Measurements from ENCODE around the gene FASTK. TPM values are rescaled to one million over a fixed set of nuclear protein-coding genes. Genes with fewer than 3 reads are reported as not detected.

Gene FASTK
- total RNA-seq, 1 experiment from 2014 or later, result 86.4 TPM

- CTCF ChIA-PET, result no interaction called here
Measured at GRCh38 chr7:151091003-151091402, 10.4 kb upstream of the FASTK start.

GRCh38 chr7:151089893-151090730 lies 9.5 kb upstream of the FASTK start:
- no peak overlapping the region for H3K4me3 ChIP-seq (replicated peaks in 1 of 2; ENCODE audit: low read depth in 1 of 2, low read length in 2 of 2)
- H4K20me1 ChIP-seq (ENCODE audit: insufficient read depth), result no peaks in the 10 kb centered on the region; the same call in 1 of the 2 replicates
- DNase-seq (ENCODE audit: low read depth, low spot score) (no peak), ATAC-seq (no peak)
- BruUV-seq (replicated peaks), result no TSS peak
- ChIA-PET CTCF (no interaction called here), POLR2A (interaction anchor here (0.8 kb wide), 1 partner anchor 9 kb away, joined by 3 read pairs; the partner anchor contains the start of gene FASTK), RAD21 (ENCODE audit: low non-redundant PET in 1 of 2, low total read pairs in 2 of 2, uncharacterized antibody in 2 of 2, unreplicated experiment in 2 of 2) (no interaction called here)
- peaks cover 0 to 24% of the 10 kb centered on the region in 2 experiments; a peak in 1 of 4 replicates for H3K36me3 ChIP-seq (ENCODE audit: control insufficient read depth in 1 of 2, insufficient read depth in 2 of 2, low read length in 2 of 2)
- no peak overlapping the region for H3K27ac ChIP-seq (ENCODE audit: low read depth, low read length)
- H3K9ac ChIP-seq (ENCODE audit: low read length), result no peak overlapping the region
- H2AFZ ChIP-seq (ENCODE audit: low read depth, low read length, poor library complexity, severe bottlenecking), result no peak overlapping the region
- H3K4me2 ChIP-seq (ENCODE audit: low read length), result no peak overlapping the region
- peaks cover 10 to 19% of the 10 kb centered on the region in 2 experiments; a peak in 3 of 4 replicates for H3K4me1 ChIP-seq (ENCODE audit: control insufficient read depth in 1 of 2, insufficient read depth in 2 of 2, low read length in 2 of 2)
- no peaks in the 10 kb centered on the region for H3K9me2 ChIP-seq (ENCODE audit: insufficient read depth)
- intact Hi-C loops (cut with micrococcal nuclease), result no loop called here
- TF ChIP-seq EZH2phosphoT487 (IDR thresholded peaks at IDR 0.05; ENCODE audit: borderline replicate concordance) (no peak), YY1 (IDR thresholded peaks at IDR 0.05; ENCODE audit: extremely low read depth, insufficient replicate concordance, low read depth, low read length) (no peak), ZBTB33 (IDR thresholded peaks at IDR 0.05; ENCODE audit: extremely low read depth, insufficient replicate concordance, low read length) (no peak), CTCF (IDR thresholded peaks at IDR 0.05 in 2 of 3, conservative IDR thresholded peaks at IDR 0.05 in 1 of 3; ENCODE audit: borderline replicate concordance in 1 of 3, insufficient read depth in 1 of 3, low read depth in 2 of 3, low read length in 2 of 3) (no peak)
- peaks cover 84% of the 10 kb centered on the region for H3K79me2 ChIP-seq (ENCODE audit: insufficient read depth, low read length)
- H3K9me3 ChIP-seq (ENCODE audit: control insufficient read depth in 1 of 2, insufficient read depth in 1 of 2, low read depth in 1 of 2, low read length in 2 of 2), result no peaks in the 10 kb centered on the region
- H3K27me3 ChIP-seq (ENCODE audit: insufficient read depth, low read length), result no peaks in the 10 kb centered on the region

More at GRCh38 chr7:151091003-151091402, 10.4 kb upstream of the FASTK start:
- Histone ChIP-seq H3K4me1 (ENCODE audit: control insufficient read depth in 1 of 2, insufficient read depth in 2 of 2, low read length in 2 of 2) (peaks cover 5 to 10% of the 10 kb centered on the region in 2 experiments; a peak in 3 of 4 replicates), H3K79me2 (ENCODE audit: insufficient read depth, low read length) (peaks cover 93% of the 10 kb centered on the region), H3K9ac (ENCODE audit: low read length) (no peak overlapping the region), H3K4me2 (ENCODE audit: low read length) (no peak overlapping the region), H4K20me1 (ENCODE audit: insufficient read depth) (no peaks in the 10 kb centered on the region; the same call in 1 of the 2 replicates), H2AFZ (ENCODE audit: low read depth, low read length, poor library complexity, severe bottlenecking) (no peak overlapping the region), H3K4me3 (replicated peaks in 1 of 2; ENCODE audit: low read depth in 1 of 2, low read length in 2 of 2) (no peak overlapping the region), H3K27me3 (ENCODE audit: insufficient read depth, low read length) (no peaks in the 10 kb centered on the region), H3K27ac (ENCODE audit: low read depth, low read length) (no peak overlapping the region), H3K9me2 (ENCODE audit: insufficient read depth) (no peaks in the 10 kb centered on the region), H3K36me3 (ENCODE audit: control insufficient read depth in 1 of 2, insufficient read depth in 2 of 2, low read length in 2 of 2) (peaks cover 0 to 24% of the 10 kb centered on the region in 2 experiments; a peak in 1 of 4 replicates), H3K9me3 (ENCODE audit: control insufficient read depth in 1 of 2, insufficient read depth in 1 of 2, low read depth in 1 of 2, low read length in 2 of 2) (no peaks in the 10 kb centered on the region)
- ATAC-seq (no peak), DNase-seq (ENCODE audit: low read depth, low spot score) (no peak)
- POLR2A ChIA-PET, result no interaction called here
- intact Hi-C loops (cut with micrococcal nuclease), result no loop called here
- BruUV-seq (replicated peaks), result no TSS peak
- TF ChIP-seq RAD21 (IDR thresholded peaks at IDR 0.05; ENCODE audit: low read depth), result no peak
- RAD21 ChIA-PET (ENCODE audit: low non-redundant PET in 1 of 2, low total read pairs in 2 of 2, uncharacterized antibody in 2 of 2, unreplicated experiment in 2 of 2), result no interaction called here

Measured in HCT116 (cell line).